Keratinocyte (primary cell): ENCODE results near the gene PRG3.

Experiments used
- CTCF ChIP-seq, 3 experiments: IDR thresholded peaks in 1 of 3; conservative IDR thresholded peaks in 1 of 3; optimal IDR thresholded peaks in 1 of 3; 2 replicates in 2 of 3; 3 replicates in 1 of 3; pipeline versions ENCODE3 to v1.5.1; 2011; ENCODE audit warnings: low read length in 3 of 3, mild to moderate bottlenecking in 3 of 3, moderate library complexity in 2 of 3, control low read depth in 1 of 3, inconsistent platforms in 1 of 3; ENCODE audit not compliant: insufficient read depth in 2 of 3; ENCODE audit errors: extremely low read depth in 1 of 3
- EZH2 ChIP-seq: IDR thresholded peaks from one replicate; pipeline ENCODE4 v1.6.1; 2012; ENCODE audit warnings: inconsistent platforms, mild to moderate bottlenecking, low read length, moderate library complexity

DNA sequence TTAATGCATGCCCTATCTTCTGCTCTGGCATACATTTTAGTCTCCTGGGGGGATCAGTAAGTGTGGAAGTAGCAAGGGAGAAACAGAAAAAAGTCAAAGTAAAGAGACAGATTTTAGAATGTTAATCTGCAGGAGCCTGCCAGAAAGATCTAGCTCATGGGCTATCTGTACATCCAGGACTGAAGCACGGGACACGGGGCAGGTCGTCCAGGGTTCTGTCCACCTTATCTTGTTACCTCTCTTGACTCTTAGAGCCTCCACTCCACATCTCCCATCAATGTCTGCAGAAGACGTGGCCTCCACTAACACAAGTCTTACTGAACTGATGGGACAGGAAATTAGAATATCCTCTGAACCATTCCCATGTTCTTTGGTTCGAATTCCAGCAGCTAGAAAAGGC, 47.7 kb upstream of the PRG3 start:
- TF ChIP-seq EZH2 = no peak
- TF ChIP-seq CTCF (optimal IDR thresholded peaks at IDR 0.05 in 1 of 3, IDR thresholded peaks at IDR 0.05 in 1 of 3, conservative IDR thresholded peaks at IDR 0.05 in 1 of 3; ENCODE audit: extremely low read depth in 1 of 3, insufficient read depth in 2 of 3, low read length in 3 of 3) = no peak
